ENCODE data around the gene DIDO1. TPM values are rescaled to one million over a fixed set of nuclear protein-coding genes. Genes with fewer than 3 reads are reported as not detected.

The DIDO1 gene
- total RNA-seq, 2 experiments from 2014 or later, result 65.1 to 70.6 TPM

- Histone ChIP-seq H3K36me3 (ENCODE audit: insufficient read depth, low read length) (peaks cover 85% of the 10 kb centered on the region), H3K4me3 (ENCODE audit: low read depth, low read length, poor library complexity, severe bottlenecking) (no peak overlapping the region), H4K20me1 (ENCODE audit: insufficient read depth, low read length) (no peaks in the 10 kb centered on the region), H2AFZ (ENCODE audit: low read length) (no peak overlapping the region), H3K9me2 (ENCODE audit: insufficient read depth, low read length) (no peaks in the 10 kb centered on the region), H3K9me3 (ENCODE audit: low read length) (no peaks in the 10 kb centered on the region), H3K4me2 (ENCODE audit: low read length) (no peak overlapping the region), H3K79me2 (ENCODE audit: insufficient read depth, low read depth, low read length) (no peaks in the 10 kb centered on the region), H3K4me1 (ENCODE audit: insufficient read depth, low read length, poor library complexity, severe bottlenecking) (no peaks in the 10 kb centered on the region), H3K27ac (ENCODE audit: low read depth, low read length, poor library complexity, severe bottlenecking) (no peak overlapping the region)
- no peak for DNase-seq (ENCODE audit: low spot score)
- intact Hi-C loops (cut with micrococcal nuclease; ENCODE audit: unreplicated experiment), result no loop called here
- ChIA-PET POLR2A (no interaction called here), CTCF (ENCODE audit: unreplicated experiment) (no interaction called here)
- no TSS peak for BruUV-seq (replicated peaks)
- no peak for TF ChIP-seq EZH2phosphoT487 (IDR thresholded peaks at IDR 0.05; ENCODE audit: borderline replicate concordance, low read depth, low read length)
- no peak for TF ChIP-seq CTCF (conservative IDR thresholded peaks at IDR 0.05; ENCODE audit: low read length)
Measured at GRCh38 chr20:62888406-62888805, 37.9 kb downstream of the DIDO1 start.

GRCh38 chr20:62887860-62888239 lies 38.5 kb downstream of the DIDO1 start:
- no TSS peak for BruUV-seq (replicated peaks)
- Histone ChIP-seq H3K4me3 (ENCODE audit: low read depth, low read length, poor library complexity, severe bottlenecking) (no peak overlapping the region), H3K9me3 (ENCODE audit: low read length) (no peaks in the 10 kb centered on the region), H3K4me1 (ENCODE audit: insufficient read depth, low read length, poor library complexity, severe bottlenecking) (no peaks in the 10 kb centered on the region), H4K20me1 (ENCODE audit: insufficient read depth, low read length) (no peaks in the 10 kb centered on the region), H3K4me2 (ENCODE audit: low read length) (no peak overlapping the region), H2AFZ (ENCODE audit: low read length) (no peak overlapping the region), H3K79me2 (ENCODE audit: insufficient read depth, low read depth, low read length) (no peaks in the 10 kb centered on the region), H3K9me2 (ENCODE audit: insufficient read depth, low read length) (no peaks in the 10 kb centered on the region), H3K36me3 (ENCODE audit: insufficient read depth, low read length) (peaks cover 80% of the 10 kb centered on the region), H3K27ac (ENCODE audit: low read depth, low read length, poor library complexity, severe bottlenecking) (no peak overlapping the region)
- TF ChIP-seq EZH2phosphoT487 (IDR thresholded peaks at IDR 0.05; ENCODE audit: borderline replicate concordance, low read depth, low read length) (no peak), CTCF (conservative IDR thresholded peaks at IDR 0.05; ENCODE audit: low read length) (no peak)
- CTCF ChIA-PET (ENCODE audit: unreplicated experiment), result interaction anchor here (1.2 kb wide), 1 partner anchor 15 kb away, joined by 3 read pairs; no protein-coding TSS in a partner anchor
- POLR2A ChIA-PET, result interaction anchor here (1.0 kb wide), 1 partner anchor 20 kb away, joined by 3 read pairs; no protein-coding TSS in a partner anchor
- no peak for DNase-seq (ENCODE audit: low spot score)
- intact Hi-C loops (cut with micrococcal nuclease; ENCODE audit: unreplicated experiment), result no loop called here

- Histone ChIP-seq H4K20me1 (ENCODE audit: insufficient read depth, low read length) (no peaks in the 10 kb centered on the region), H3K4me2 (ENCODE audit: low read length) (no peak overlapping the region), H3K79me2 (ENCODE audit: insufficient read depth, low read depth, low read length) (no peaks in the 10 kb centered on the region), H3K4me3 (ENCODE audit: low read depth, low read length, poor library complexity, severe bottlenecking) (no peak overlapping the region), H3K4me1 (ENCODE audit: insufficient read depth, low read length, poor library complexity, severe bottlenecking) (no peaks in the 10 kb centered on the region), H3K9me3 (ENCODE audit: low read length) (no peaks in the 10 kb centered on the region), H3K27ac (ENCODE audit: low read depth, low read length, poor library complexity, severe bottlenecking) (no peak overlapping the region), H3K36me3 (ENCODE audit: insufficient read depth, low read length) (peaks cover 75% of the 10 kb centered on the region), H3K9me2 (ENCODE audit: insufficient read depth, low read length) (no peaks in the 10 kb centered on the region), H2AFZ (ENCODE audit: low read length) (no peak overlapping the region)
- intact Hi-C loops (cut with micrococcal nuclease; ENCODE audit: unreplicated experiment), result no loop called here
- ChIA-PET CTCF (ENCODE audit: unreplicated experiment) (interaction anchor here (1.2 kb wide), 1 partner anchor 15 kb away, joined by 3 read pairs; no protein-coding TSS in a partner anchor), POLR2A (interaction anchor here (1.0 kb wide), 1 partner anchor 20 kb away, joined by 3 read pairs; no protein-coding TSS in a partner anchor)
- TF ChIP-seq CTCF (conservative IDR thresholded peaks at IDR 0.05; ENCODE audit: low read length), result no peak
- no peak for TF ChIP-seq EZH2phosphoT487 (IDR thresholded peaks at IDR 0.05; ENCODE audit: borderline replicate concordance, low read depth, low read length)
- DNase-seq (ENCODE audit: low spot score), result no peak
- no TSS peak for BruUV-seq (replicated peaks)
Measured at GRCh38 chr20:62887152-62887859, 39.0 kb downstream of the DIDO1 start.
